GM12878 (cell line): Measurements from ENCODE around the gene TMC8. TPM values are rescaled to one million over a fixed set of nuclear protein-coding genes. Genes with fewer than 3 reads are reported as not detected.

Experiments used
- BMI1 ChIP-seq: fragments of 450-650 bp; IDR thresholded peaks from 2 replicates; pipeline ENCODE4 v1.6.1; 2016; ENCODE audit warnings: mild to moderate bottlenecking, moderate library complexity, borderline replicate concordance
- CEBPZ ChIP-seq: fragments of 150-350 bp; IDR thresholded peaks from 2 replicates; pipeline ENCODE4 v1.6.1; 2016; ENCODE audit warnings: low read depth, low read length
- CHD4 ChIP-seq: fragments of 200-600 bp; sonication (generic); IDR thresholded peaks from 2 replicates; pipeline ENCODE4 v1.6.1; 2016; ENCODE audit warnings: mild to moderate bottlenecking
- DPF2 ChIP-seq: fragments of 450-650 bp; IDR thresholded peaks from 2 replicates; pipeline ENCODE4 v1.6.1; 2017; ENCODE audit warnings: mild to moderate bottlenecking
- E2F4 ChIP-seq: IDR thresholded peaks from 2 replicates; pipeline ENCODE4 v1.6.1; 2012; ENCODE audit warnings: low read depth, low read length, improper control_type of control experiment
- GABPA ChIP-seq: IDR thresholded peaks from 2 replicates; pipeline ENCODE4 v1.6.1; 2014; ENCODE audit warnings: antibody characterized with exemption, low read depth, mild to moderate bottlenecking, inconsistent platforms
- HDGF ChIP-seq: fragments of 450-650 bp; IDR thresholded peaks from 2 replicates; pipeline ENCODE4 v1.6.1; 2016; ENCODE audit warnings: antibody characterized with exemption
- IKZF1 ChIP-seq: fragments of 450-650 bp; conservative IDR thresholded peaks from 2 replicates; pipeline ENCODE4 v1.6.1; 2017; ENCODE audit warnings: antibody characterized with exemption, mild to moderate bottlenecking
- MYB ChIP-seq: fragments of 150-350 bp; IDR thresholded peaks from 2 replicates; pipeline ENCODE4 v1.6.1; 2014; ENCODE audit warnings: mild to moderate bottlenecking, low read depth, low read length, borderline replicate concordance
- NBN ChIP-seq: fragments of 450-650 bp; IDR thresholded peaks from 2 replicates; pipeline ENCODE4 v1.6.1; 2016
- POLR2A ChIP-seq: IDR thresholded peaks from 2 replicates; pipeline ENCODE4 v1.6.1; 2011; ENCODE audit warnings: low read depth, mild to moderate bottlenecking, low read length
- RBBP5 ChIP-seq: fragments of 200-600 bp; sonication (generic); conservative IDR thresholded peaks from 2 replicates; pipeline ENCODE4 v1.6.1; 2016
- SMARCA5 ChIP-seq: fragments of 450-650 bp; IDR thresholded peaks from 2 replicates; pipeline ENCODE4 v1.6.1; 2017; ENCODE audit warnings: mild to moderate bottlenecking
- TAF1 ChIP-seq: IDR thresholded peaks from 2 replicates; pipeline ENCODE4 v1.6.1; 2011; ENCODE audit warnings: mild to moderate bottlenecking, low read depth, low read length, borderline replicate concordance
- TCF12 ChIP-seq: IDR thresholded peaks from 2 replicates; pipeline ENCODE4 v1.6.1; 2011; ENCODE audit warnings: low read depth, mild to moderate bottlenecking, low read length
- ZBTB33 ChIP-seq: fragments of 450-650 bp; IDR thresholded peaks from 2 replicates; pipeline ENCODE4 v1.6.1; 2017; ENCODE audit warnings: mild to moderate bottlenecking
- polyA plus RNA-seq, 11 experiments: library from polyadenylated mRNA; depleted of rRNA in 4 of 11; unstranded in 6 of 11; stranded (reverse) in 5 of 11; fragments of >200 nt; fragmentation: Nextera tagmentation in 4 of 11; fragmentation: Illumina TruSeq in 1 of 11; extraction: Ambion mirVana in 4 of 11; extraction: Trizol in 1 of 11; gene quantifications; 1 replicate in 1 of 11; 2 replicates in 10 of 11; pipeline versions ENCODE4 v1.2.1 to v1.2.3, GENCODE V29; 2011 to 2016; ENCODE audit warnings: inconsistent platforms in 2 of 11, missing spikeins in 2 of 11, low read depth in 1 of 11
- total RNA-seq, 4 experiments: library from RNA; depleted of rRNA in 3 of 4; stranded (reverse); fragments of >200 nt in 3 of 4; fragmentation: Illumina TruSeq in 1 of 4; extraction: Trizol in 1 of 4; gene quantifications; 2 replicates each; pipeline versions ENCODE4 v1.2.1 to v1.2.3, GENCODE V29; 2013 to 2021
- TF ChIP-seq, protein P1 (sequence below): fragments of 450-650 bp; IDR thresholded peaks from 2 replicates; pipeline ENCODE4 v1.6.1; 2017; ENCODE audit warnings: mild to moderate bottlenecking, moderate library complexity
- TF ChIP-seq, protein P2 (sequence below): fragments of 450-650 bp; IDR thresholded peaks from 2 replicates; pipeline ENCODE4 v1.6.1; 2018; ENCODE audit warnings: mild to moderate bottlenecking, low read depth, moderate library complexity; ENCODE audit not compliant: partially characterized antibody

TMC8 gene
- total and polyA plus RNA-seq, 10 of the 15 experiments (the other 5 are each of a cell fraction or from before 2014, with no cell fraction given) = 2.7 to 128 (median 40.0) TPM

- TF ChIP-seq, protein P1, sequence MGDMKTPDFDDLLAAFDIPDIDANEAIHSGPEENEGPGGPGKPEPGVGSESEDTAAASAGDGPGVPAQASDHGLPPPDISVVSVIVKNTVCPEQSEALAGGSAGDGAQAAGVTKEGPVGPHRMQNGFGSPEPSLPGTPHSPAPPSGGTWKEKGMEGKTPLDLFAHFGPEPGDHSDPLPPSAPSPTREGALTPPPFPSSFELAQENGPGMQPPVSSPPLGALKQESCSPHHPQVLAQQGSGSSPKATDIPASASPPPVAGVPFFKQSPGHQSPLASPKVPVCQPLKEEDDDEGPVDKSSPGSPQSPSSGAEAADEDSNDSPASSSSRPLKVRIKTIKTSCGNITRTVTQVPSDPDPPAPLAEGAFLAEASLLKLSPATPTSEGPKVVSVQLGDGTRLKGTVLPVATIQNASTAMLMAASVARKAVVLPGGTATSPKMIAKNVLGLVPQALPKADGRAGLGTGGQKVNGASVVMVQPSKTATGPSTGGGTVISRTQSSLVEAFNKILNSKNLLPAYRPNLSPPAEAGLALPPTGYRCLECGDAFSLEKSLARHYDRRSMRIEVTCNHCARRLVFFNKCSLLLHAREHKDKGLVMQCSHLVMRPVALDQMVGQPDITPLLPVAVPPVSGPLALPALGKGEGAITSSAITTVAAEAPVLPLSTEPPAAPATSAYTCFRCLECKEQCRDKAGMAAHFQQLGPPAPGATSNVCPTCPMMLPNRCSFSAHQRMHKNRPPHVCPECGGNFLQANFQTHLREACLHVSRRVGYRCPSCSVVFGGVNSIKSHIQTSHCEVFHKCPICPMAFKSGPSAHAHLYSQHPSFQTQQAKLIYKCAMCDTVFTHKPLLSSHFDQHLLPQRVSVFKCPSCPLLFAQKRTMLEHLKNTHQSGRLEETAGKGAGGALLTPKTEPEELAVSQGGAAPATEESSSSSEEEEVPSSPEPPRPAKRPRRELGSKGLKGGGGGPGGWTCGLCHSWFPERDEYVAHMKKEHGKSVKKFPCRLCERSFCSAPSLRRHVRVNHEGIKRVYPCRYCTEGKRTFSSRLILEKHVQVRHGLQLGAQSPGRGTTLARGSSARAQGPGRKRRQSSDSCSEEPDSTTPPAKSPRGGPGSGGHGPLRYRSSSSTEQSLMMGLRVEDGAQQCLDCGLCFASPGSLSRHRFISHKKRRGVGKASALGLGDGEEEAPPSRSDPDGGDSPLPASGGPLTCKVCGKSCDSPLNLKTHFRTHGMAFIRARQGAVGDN = peak; percentile 83
- TF ChIP-seq E2F4 (no peak), MYB (no peak), IKZF1 (peak; percentile 86), SMARCA5 (0 out of 2 replicates have a peak, but pooled peaks have one; percentile 21), TCF12 (no peak), HDGF (0 out of 2 replicates have a peak, but pooled peaks have one; percentile 64), CHD4 (no peak), POLR2A (peak; percentile 86), DPF2 (peak; percentile 71), BMI1 (peak; percentile 30; the same call in 1 of the 2 replicates), CEBPZ (no peak), ZBTB33 (no peak), NBN (no peak), GABPA (no peak), RBBP5 (no peak), TAF1 (no peak)
- TF ChIP-seq, protein P2, sequence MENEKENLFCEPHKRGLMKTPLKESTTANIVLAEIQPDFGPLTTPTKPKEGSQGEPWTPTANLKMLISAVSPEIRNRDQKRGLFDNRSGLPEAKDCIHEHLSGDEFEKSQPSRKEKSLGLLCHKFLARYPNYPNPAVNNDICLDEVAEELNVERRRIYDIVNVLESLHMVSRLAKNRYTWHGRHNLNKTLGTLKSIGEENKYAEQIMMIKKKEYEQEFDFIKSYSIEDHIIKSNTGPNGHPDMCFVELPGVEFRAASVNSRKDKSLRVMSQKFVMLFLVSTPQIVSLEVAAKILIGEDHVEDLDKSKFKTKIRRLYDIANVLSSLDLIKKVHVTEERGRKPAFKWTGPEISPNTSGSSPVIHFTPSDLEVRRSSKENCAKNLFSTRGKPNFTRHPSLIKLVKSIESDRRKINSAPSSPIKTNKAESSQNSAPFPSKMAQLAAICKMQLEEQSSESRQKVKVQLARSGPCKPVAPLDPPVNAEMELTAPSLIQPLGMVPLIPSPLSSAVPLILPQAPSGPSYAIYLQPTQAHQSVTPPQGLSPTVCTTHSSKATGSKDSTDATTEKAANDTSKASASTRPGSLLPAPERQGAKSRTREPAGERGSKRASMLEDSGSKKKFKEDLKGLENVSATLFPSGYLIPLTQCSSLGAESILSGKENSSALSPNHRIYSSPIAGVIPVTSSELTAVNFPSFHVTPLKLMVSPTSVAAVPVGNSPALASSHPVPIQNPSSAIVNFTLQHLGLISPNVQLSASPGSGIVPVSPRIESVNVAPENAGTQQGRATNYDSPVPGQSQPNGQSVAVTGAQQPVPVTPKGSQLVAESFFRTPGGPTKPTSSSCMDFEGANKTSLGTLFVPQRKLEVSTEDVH = peak; percentile 18
Observed at GRCh38 chr17:78174346-78174869, 43.8 kb downstream of the TMC8 start (continued).
